Stomach (tissue), 4 donors: ENCODE measurements around the gene CXCR3.

Experiments used
- POLR2A ChIP-seq, 4 donors: fragments of 450-650 bp; IDR thresholded peaks; one replicate each; pipeline ENCODE4 v1.6.1; 2016; ENCODE audit warnings: antibody characterized with exemption in 4 of 4, control low read depth in 2 of 4, mild to moderate bottlenecking in 1 of 4, moderate library complexity in 1 of 4
- POLR2AphosphoS5 ChIP-seq, 3 donors: sonication (generic); formaldehyde crosslinking; IDR thresholded peaks; one replicate each; pipeline ENCODE4 v1.6.1; 2016; ENCODE audit warnings: antibody characterized with exemption in 3 of 3

GRCh38 chrX:71612256-71612655 is 6.1 kb downstream of the CXCR3 start:
- TF ChIP-seq POLR2AphosphoS5 (IDR thresholded peaks at IDR 0.05) (no peak), POLR2A (IDR thresholded peaks at IDR 0.05) (no peak)
